Measurements from ENCODE around the gene SPACA5.
"Not testable (repeated sequence)": the region's sequence is repeated elsewhere in the genome, so short reads cannot be mapped to it uniquely, and the experiment has no call there.

Gene SPACA5

DNA sequence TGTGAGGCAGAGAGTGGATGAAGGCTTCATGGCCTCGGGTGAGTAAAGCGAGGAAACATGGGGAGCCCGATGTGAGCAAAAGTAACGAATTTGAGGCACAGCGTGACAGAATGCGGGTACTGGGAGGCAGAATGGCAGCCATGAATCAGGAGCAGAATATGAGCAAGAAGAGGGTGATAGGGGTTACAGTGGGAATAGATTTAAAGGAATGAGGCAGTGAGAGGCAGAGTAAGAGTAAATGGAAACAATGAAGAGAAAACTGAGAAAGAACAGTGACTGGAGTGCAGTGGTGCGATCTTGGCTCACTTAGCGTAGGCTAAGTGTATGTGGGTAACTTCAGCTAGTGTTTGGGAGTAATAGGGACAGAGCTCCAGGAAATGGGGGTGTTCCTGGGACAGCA lies at the start of gene SPACA5:
Gene SPACA5, plus strand, starts transcription at position 301 of the 400 bp plus-strand sequence. CDS start 815 bp downstream, outside the sequence.
- not testable (repeated sequence) for DNase-seq

DNA sequence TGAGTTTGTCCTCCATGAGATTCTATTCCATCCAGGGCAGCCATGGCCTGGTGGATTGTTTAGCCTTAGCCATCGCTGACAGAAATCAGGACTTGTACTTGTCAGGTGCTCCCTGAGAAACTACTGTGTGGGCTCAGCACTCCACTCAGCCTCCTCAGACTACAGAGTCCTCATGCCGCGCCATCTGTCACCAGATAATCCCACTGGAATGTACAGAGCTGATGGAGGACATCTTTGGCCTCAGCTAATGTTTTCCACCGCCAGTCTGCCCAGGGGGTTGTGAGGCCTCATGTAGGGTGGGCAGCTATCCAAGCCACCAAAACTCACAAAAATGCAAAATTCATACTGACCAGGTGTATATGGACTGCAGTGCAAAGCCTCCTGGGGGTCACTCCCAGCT lies 48.6 kb upstream of the SPACA5 start:
- not testable (repeated sequence) for DNase-seq

- no peak for DNase-seq
Measured at GRCh38 chrX:47958761-47959342, 47.9 kb upstream of the SPACA5 start.

DNA sequence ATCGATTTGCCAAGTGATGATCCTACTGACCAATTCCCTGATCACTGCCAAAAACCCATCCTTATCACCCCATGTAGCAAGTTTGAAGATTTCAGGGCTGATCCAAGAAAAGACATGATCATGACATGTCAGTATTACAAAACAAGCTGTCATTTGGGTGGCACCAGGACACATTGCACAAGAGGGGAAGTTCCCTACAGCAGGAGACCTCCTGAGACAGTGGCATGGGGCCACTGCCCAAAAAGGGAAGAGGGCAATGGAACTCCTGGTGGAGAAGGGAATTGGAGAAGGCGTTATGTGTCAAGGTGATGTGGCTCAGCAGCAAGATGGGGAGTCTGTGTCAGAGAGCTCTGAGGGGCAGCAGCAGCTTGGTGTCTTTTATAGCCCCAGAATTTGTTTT lies 46.4 kb upstream of the SPACA5 start:
- DNase-seq = no peak

GRCh38 chrX:47961830-47962229 lies 45.0 kb upstream of the SPACA5 start:
- DNase-seq = not testable (repeated sequence)

GRCh38 chrX:47965526-47965925 lies 41.3 kb upstream of the SPACA5 start:
- DNase-seq = not testable (repeated sequence)

DNA sequence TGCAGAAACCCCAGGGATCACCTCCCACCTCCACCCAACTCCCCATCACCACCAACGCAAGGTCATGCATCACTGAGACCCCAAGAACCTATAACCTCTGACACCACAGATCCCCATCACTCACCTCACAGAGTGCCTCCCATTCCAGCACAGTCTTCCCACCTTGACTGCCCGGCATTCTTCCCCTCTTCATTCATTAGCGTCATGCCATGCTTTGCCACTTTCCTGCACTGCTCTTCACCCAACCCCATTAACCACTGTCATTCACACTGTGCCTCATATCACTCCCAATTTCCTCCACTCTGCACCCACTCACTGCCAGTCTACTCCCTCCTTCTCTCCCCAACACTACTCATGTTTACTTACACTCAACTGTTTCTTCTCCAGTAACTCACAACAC lies 33.6 kb upstream of the SPACA5 start:
- DNase-seq = no peak

DNA sequence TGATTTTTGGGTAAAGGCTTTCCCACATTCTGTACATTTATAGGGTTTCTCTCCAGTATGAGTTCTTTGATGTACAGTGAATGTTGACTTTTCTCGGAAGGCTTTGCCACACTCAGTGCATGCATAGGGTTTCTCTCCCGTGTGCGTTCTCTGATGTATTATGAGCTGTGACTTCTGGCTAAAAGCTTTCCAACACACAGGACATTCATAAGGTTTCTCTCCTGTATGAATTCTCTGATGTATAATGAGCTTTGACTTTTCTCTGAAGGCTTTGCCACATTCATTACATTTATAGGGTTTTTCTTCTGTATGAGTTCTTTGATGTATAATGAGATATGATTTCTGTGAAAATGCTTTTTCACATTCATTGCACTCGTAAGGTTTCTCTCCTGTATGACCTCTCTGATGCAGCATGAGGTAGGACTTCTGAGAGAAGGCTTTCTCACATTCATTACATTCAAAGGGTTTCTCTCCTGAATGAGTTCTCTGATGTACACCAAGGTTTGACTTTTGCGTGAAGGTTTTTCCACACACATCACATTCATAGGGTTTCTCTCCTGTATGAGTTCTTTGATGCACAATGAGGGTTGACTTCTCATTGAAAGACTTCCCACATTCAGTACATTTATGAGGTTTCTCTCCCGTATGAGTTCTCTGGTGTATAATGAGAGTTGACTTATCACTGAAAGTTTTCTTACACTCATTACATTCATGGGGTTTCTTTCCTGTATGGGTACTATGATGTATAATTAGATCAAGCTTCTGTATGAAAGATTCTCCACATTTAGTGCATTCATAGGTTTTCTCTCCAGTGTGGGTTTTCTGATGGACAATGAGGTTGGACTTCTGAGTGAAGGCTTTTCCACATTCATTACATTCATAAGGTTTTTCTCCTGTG lies 30.3 kb upstream of the SPACA5 start:
- DNase-seq = no peak

GRCh38 chrX:47991263-47992094 lies 15.3 kb upstream of the SPACA5 start:
- DNase-seq = no peak

DNA sequence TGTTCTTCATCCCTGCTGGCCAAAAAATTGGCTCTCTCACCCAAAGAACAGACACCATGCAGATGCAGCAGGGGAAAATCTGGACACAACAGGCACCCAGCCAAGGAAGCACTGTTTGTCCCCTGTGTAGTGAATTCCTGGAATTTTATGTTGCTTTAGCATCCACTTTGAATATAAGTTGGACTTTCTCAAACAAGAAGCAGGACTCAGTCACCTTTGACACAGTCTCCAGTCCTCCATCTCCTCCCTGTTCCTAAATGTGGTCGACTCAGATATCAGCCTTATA lies 14.8 kb upstream of the SPACA5 start:
- DNase-seq = no peak

DNA sequence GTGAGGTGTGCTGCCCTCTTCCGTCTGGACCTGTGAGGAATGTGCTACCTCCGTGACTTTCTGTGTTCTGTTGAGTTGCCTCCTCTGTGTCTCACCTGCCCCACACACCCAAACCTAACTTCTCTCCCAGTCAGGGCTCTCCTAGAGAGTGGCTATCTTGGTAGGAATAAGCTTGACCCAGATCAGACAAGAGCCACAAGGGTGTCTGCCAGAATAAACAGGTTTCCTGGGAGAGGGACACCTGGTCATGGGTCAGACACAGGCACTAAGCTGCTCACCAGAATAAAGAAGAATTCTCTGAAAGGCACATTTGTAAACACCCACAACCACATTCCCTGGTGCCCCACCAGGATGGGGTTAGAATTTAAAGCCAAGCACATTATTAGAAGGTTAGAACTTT lies 14.1 kb upstream of the SPACA5 start:
- no peak for DNase-seq

- no peak for DNase-seq
Measured at GRCh38 chrX:48001260-48001659, 5.5 kb upstream of the SPACA5 start.

- DNase-seq = no peak
Measured at GRCh38 chrX:48002319-48002718, 4.5 kb upstream of the SPACA5 start.

DNA sequence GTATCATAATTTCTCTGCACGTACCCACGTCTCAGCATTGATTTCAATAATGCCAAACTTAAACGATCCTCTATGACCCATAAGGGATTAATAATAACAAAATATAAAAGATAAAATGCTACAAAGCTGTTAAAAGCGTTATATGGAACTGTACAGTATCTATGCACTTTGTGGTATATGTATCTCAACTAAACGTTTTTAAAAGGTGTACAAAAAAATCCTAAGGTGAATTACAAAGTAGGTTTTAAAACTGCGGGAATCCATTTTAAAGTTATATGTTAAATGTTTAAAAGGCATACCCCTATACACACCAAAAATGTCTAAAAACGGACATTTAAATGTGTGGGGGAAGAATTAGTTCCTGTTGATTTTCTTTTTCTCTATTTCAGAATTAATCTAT lies 3.9 kb upstream of the SPACA5 start:
- DNase-seq = no peak

DNA sequence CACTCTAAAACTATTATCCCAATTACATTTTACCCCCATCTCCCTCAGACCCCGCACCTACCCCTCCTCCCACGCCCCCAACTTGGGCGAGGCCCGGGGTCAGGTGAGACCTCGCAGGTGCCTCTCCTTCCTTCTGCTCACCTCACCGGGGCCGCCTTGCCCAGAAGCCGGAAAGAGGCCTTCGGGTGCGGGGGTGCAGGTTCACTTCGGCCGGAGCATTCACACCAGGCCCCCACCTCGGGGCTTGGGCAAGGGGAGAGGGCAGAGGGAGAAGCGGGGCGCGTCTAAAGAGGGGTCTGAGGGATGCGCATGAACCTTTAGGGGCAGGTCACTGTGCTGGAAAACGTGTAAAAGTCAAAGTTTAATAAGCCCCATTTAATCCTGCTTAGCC lies 3.4 kb upstream of the SPACA5 start:
- DNase-seq = no peak

- DNase-seq = peak; percentile 84
Measured at GRCh38 chrX:48003758-48004457, 2.9 kb upstream of the SPACA5 start, which contains the start of gene ZNF182. Gene ZNF182 (minus strand): TSS chrX:48003989. CDS start chrX:48002609, 1,380 bp downstream.

GRCh38 chrX:48009445-48009960 lies 2.7 kb downstream of the SPACA5 start:
- DNase-seq = not testable (repeated sequence)

- DNase-seq = not testable (repeated sequence)
Measured at GRCh38 chrX:48016583-48017310, 10.0 kb downstream of the SPACA5 start.

DNA sequence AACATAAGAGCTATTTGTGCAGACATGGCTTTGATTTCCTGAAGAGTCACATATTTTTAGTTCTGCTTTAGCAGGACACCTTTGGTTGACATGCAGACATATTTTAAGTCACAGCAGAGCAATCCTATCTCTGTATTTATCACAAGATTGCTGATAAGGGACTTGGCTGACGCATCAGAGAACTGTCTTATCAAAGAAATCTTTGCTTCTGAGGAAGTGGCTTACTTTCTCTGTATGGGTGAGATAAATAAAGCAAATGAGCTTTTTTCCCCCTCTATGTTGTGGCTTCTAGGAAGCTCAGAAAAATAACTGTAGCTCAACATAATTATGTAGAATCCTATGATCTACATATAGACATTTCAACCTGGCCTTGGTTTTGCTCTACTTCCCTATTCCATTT lies 13.1 kb downstream of the SPACA5 start:
- DNase-seq = not testable (repeated sequence)

GRCh38 chrX:48020472-48020871 lies 13.7 kb downstream of the SPACA5 start:
- DNase-seq = not testable (repeated sequence)

GRCh38 chrX:48021026-48021900 lies 14.5 kb downstream of the SPACA5 start:
- peak; percentile 61 for DNase-seq
